Ishikawa (cell line): ENCODE measurements around the gene MAGEA4.

Source experiments
- CEBPB ChIP-seq: IDR thresholded peaks from 2 replicates; pipeline ENCODE4 v1.6.1; 2012
- CREB1 ChIP-seq: IDR thresholded peaks from 2 replicates; pipeline ENCODE4 v1.6.1; 2012; ENCODE audit warnings: low read depth
- EGR1 ChIP-seq: IDR thresholded peaks from 2 replicates; pipeline ENCODE4 v1.6.1; 2012
- EP300 ChIP-seq: IDR thresholded peaks from 2 replicates; pipeline ENCODE4 v1.6.1; 2012; ENCODE audit warnings: borderline replicate concordance
- FOXM1 ChIP-seq: IDR thresholded peaks from 2 replicates; pipeline ENCODE4 v1.6.1; 2012; ENCODE audit warnings: low read depth, borderline replicate concordance
- NFIC ChIP-seq: IDR thresholded peaks from 2 replicates; pipeline ENCODE4 v1.6.1; 2012
- RAD21 ChIP-seq: IDR thresholded peaks from 2 replicates; pipeline ENCODE4 v1.6.1; 2012; ENCODE audit warnings: low read depth
- REST ChIP-seq: IDR thresholded peaks from 2 replicates; pipeline ENCODE4 v1.6.1; 2012; ENCODE audit warnings: low read depth, mild to moderate bottlenecking
- TAF1 ChIP-seq: IDR thresholded peaks from 2 replicates; pipeline ENCODE4 v1.6.1; 2012; ENCODE audit warnings: low read depth, mild to moderate bottlenecking
- TCF12 ChIP-seq: IDR thresholded peaks from 2 replicates; pipeline ENCODE4 v1.6.1; 2012; ENCODE audit warnings: low read depth
- TEAD4 ChIP-seq: IDR thresholded peaks from 2 replicates; pipeline ENCODE4 v1.6.1; 2012
- USF1 ChIP-seq: IDR thresholded peaks from 2 replicates; pipeline ENCODE4 v1.6.1; 2012
- YY1 ChIP-seq: IDR thresholded peaks from 2 replicates; pipeline ENCODE4 v1.6.1; 2012; ENCODE audit warnings: low read depth
- ZBTB7A ChIP-seq: IDR thresholded peaks from 2 replicates; pipeline ENCODE4 v1.6.1; 2012; ENCODE audit warnings: low read depth
- TF ChIP-seq, protein P1 (sequence below): IDR thresholded peaks from 2 replicates; pipeline ENCODE4 v1.6.1; 2012

The MAGEA4 gene

GRCh38 chrX:151935358-151935757, 22.7 kb downstream of the MAGEA4 start:
- TF ChIP-seq EGR1 (no peak), YY1 (no peak), TAF1 (no peak), FOXM1 (no peak), CEBPB (no peak), USF1 (no peak)
- TF ChIP-seq, protein P1, sequence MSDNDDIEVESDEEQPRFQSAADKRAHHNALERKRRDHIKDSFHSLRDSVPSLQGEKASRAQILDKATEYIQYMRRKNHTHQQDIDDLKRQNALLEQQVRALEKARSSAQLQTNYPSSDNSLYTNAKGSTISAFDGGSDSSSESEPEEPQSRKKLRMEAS, result no peak

GRCh38 chrX:151938172-151938571, 25.5 kb downstream of the MAGEA4 start:
- TF ChIP-seq ZBTB7A (no peak), TEAD4 (no peak), RAD21 (no peak), TCF12 (no peak), EP300 (no peak), TAF1 (no peak), NFIC (no peak), FOXM1 (no peak), USF1 (no peak), REST (no peak), EGR1 (no peak)
- TF ChIP-seq, protein P1, result no peak

DNA sequence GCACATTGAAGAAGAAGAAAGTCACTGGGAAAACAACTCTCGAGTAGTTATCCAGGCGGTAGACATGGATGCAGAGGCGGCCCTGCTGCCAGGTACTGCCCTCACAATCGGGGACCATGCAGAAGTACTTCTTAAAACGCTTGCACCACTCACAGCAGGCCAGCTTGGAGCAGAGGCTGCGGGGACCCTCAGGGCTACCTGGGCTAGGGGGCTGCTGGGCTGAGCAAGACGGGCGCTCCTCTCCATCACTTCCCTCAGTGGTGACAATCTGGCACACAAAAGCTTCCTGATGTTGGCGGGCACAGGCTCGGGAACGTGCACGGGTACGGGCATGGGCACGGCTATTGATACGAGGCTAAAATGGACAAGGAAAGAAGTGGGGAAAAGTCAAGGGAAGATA, 42.0 kb downstream of the MAGEA4 start:
- TF ChIP-seq NFIC, result no peak
- no peak for TF ChIP-seq USF1
- no peak for TF ChIP-seq REST
- TF ChIP-seq TAF1, result no peak
- no peak for TF ChIP-seq ZBTB7A
- TF ChIP-seq CEBPB, result no peak
- no peak for TF ChIP-seq RAD21
- TF ChIP-seq EGR1, result no peak
- TF ChIP-seq TEAD4, result no peak
- TF ChIP-seq CREB1, result no peak
- no peak for TF ChIP-seq TCF12
- TF ChIP-seq EP300, result no peak
- TF ChIP-seq YY1, result no peak
- no peak for TF ChIP-seq FOXM1
- TF ChIP-seq, protein P1, result no peak

GRCh38 chrX:151958101-151958500, 45.4 kb downstream of the MAGEA4 start:
- TF ChIP-seq CREB1, result no peak
- TF ChIP-seq TCF12, result no peak
- TF ChIP-seq, protein P1, result no peak
- TF ChIP-seq RAD21, result no peak
- TF ChIP-seq FOXM1, result no peak
- TF ChIP-seq ZBTB7A, result no peak
- no peak for TF ChIP-seq EGR1
- no peak for TF ChIP-seq YY1

DNA sequence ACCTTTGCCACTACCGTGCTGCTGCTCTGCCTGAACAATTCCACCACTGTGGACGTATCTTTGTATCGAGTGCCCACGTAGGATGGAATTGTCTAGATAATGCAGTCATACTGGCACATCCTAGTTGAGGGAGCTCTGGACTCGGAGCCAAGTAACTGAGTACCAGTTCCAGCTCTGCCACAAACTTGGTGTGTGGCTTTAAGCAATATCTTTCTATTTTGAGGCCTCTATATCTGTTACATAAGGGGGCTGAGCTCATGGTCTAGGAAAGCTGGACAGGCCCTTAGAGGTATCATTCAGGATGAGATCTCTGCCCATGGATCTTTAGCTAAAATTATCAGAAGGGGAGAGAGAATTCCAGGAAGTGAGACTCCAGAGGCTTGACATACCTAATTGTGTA, 49.3 kb downstream of the MAGEA4 start:
- TF ChIP-seq EGR1 (no peak), USF1 (no peak), YY1 (no peak), RAD21 (no peak), FOXM1 (no peak), REST (no peak), CREB1 (no peak), TEAD4 (no peak), TAF1 (no peak), ZBTB7A (no peak), CEBPB (no peak)
- TF ChIP-seq, protein P1, result no peak
